NCI-H1436 (cell line): ENCODE results near the gene EMILIN2.
"Not testable (repeated sequence)": the region's sequence is repeated elsewhere in the genome, so short reads cannot be mapped to it uniquely, and the experiment has no call there.

ENCODE experiments used
- DNase-seq: peaks from one replicate; lab custom pipeline; 2025; lab: John Stamatoyannopoulos, UW

Gene EMILIN2

GRCh38 chr18:2846636-2847316, at the start of gene EMILIN2:
EMILIN2 (plus strand) TSS chr18:2847006; CDS start chr18:2847189, 183 bp downstream.
- DNase-seq, result no peak

DNA sequence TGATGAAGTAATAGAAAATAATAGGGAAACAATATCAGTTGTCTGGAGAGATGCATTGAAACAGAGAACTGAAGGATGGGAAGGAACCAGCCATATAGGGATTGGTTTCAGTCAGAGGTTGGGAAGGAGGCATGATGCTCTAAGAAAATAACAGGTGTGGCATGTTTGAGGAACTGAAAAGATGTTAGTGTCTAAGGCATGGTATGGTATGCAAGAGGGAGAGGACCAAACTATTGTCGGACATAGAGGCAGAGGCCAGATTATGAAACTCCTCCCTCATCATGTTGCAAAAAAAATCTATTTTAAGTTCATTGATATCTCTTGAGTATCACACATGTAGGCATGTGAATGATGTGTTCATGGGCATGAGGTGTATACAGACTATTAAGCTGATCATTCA, 48.9 kb upstream of the EMILIN2 start:
- DNase-seq, result no peak

DNA sequence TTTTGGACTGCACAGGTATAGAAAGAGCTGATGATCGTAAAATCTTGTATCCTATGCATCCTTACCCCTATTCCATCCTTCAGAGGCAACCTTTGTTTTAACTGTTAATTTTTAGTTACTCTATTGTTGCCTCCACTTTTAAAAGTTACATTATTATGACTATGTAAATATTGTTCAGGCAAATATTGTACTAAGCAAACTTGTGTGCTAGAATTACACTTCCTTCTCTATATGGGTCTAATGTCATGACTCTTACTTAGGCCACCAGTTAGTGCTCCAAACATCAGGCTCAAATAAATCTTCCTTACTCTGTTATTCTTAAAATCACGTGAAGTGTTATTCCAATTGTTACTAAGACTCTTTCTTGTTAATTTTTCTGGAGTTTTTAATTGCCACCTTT, 47.4 kb upstream of the EMILIN2 start:
- no peak for DNase-seq

- DNase-seq, result no peak
Measured at GRCh38 chr18:2805970-2806943, 40.5 kb upstream of the EMILIN2 start.

- not testable (repeated sequence) for DNase-seq
Measured at GRCh38 chr18:2808640-2809039, 38.2 kb upstream of the EMILIN2 start.

DNA sequence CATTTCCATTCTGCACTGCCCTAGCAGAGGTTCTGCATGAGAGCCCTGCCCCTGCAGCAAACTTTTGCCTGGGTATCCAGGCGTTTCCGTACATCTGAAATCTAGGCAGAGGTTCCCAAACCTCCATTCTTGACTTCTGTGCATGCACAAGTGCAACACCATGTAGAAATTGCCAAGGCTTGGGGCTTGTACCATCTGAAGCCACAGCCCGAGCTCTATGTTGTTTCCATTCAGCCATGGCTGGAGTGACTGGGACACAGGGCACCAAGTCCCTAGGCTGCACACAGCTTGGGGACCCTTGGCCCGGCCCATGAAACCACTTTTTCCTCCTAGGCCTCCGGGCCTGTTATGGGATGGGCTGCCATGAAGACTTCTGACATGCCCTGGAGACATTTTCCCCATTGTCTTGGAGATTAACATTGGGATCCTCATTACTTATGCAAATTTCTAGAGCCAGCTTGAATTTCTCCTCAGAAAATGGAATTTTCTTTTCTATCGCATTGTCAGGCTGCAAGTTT, 37.1 kb upstream of the EMILIN2 start:
- DNase-seq, result not testable (repeated sequence)

- DNase-seq, result no peak
Measured at GRCh38 chr18:2811416-2811815, 35.4 kb upstream of the EMILIN2 start.

- DNase-seq, result no peak
Measured at GRCh38 chr18:2814928-2815327, 31.9 kb upstream of the EMILIN2 start.

DNA sequence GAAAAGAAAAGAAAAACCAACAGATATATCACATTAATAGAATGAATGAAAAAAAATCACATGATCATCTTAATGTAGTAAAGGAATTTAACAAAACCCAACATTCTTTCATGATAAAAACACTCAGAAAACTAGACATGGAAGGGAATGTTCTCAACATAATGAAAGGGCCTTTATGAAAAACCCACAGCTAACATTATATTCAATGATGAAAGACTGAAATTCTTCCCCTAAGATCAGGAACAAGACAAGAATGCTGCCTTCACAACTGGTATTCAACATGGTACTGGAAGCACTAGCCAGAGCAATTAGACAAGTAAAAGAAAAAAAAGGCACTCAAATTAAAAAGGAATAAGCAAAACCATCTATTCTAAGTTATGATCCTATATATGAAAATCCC, 28.5 kb upstream of the EMILIN2 start:
- DNase-seq, result no peak

DNA sequence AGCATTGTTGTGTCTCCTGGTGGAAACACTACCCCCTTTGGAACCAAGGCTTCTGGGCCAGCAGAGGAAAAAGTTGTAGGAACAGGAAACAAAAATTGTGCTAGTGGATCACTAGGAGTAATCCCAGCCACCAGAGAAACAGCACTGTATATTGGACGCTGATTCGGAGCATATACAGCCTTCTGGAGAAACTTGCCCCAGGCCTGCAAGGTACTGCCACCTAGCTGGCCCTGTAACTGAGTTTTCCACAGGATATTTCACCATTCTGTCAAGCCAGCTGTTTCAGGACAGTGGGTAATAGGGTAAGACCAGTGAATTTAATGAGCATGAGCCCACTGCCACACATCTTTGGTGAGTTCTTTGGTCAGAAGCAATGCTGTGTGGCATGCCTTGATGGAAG, 25.1 kb upstream of the EMILIN2 start:
- DNase-seq, result no peak

GRCh38 chr18:2822213-2822921, 24.4 kb upstream of the EMILIN2 start:
- no peak for DNase-seq

- DNase-seq, result no peak
Measured at GRCh38 chr18:2823202-2823601, 23.6 kb upstream of the EMILIN2 start.

DNA sequence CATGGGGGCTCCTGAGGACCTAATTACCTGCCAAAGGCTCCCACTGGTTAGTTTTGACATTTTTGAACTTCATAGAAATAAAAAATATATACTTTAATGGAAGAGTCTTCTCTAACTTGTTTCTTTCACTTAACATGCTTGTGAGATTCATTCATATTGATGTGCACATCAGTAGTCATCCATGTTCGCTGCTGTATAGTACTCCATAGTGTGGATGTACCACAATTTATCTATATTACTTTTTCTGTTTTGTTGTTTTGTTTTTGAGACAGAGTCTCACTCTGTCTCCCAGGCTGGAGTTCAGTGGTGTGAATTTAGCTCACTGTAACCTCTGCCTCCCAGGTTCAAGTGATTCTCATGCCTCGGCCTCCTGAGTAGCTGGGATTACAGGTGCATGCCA, 22.8 kb upstream of the EMILIN2 start:
- no peak for DNase-seq

GRCh38 chr18:2824865-2825264, 21.9 kb upstream of the EMILIN2 start:
- DNase-seq, result no peak

- DNase-seq, result no peak
Measured at GRCh38 chr18:2825613-2826175, 21.1 kb upstream of the EMILIN2 start.

- DNase-seq, result no peak
Measured at GRCh38 chr18:2826581-2826980, 20.2 kb upstream of the EMILIN2 start.

DNA sequence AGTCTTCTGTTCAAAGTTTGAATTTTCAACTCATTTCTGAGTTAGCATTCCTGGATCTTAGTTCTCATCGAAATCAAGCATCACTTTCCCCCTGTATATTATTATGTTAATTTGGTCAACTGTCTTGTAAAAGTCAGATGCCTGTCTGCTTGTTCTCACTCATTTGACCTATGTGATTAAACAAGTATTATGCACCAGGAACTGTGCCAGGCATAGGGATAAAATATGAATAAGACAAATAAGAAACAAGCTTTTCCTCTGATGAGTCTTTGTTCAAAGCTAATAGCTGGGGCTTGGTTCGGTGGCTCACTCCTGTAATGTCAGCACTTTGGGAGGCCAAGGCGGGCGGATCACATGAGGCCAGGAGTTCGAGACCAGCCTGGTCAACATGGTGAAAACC, 19.7 kb upstream of the EMILIN2 start:
- no peak for DNase-seq

DNA sequence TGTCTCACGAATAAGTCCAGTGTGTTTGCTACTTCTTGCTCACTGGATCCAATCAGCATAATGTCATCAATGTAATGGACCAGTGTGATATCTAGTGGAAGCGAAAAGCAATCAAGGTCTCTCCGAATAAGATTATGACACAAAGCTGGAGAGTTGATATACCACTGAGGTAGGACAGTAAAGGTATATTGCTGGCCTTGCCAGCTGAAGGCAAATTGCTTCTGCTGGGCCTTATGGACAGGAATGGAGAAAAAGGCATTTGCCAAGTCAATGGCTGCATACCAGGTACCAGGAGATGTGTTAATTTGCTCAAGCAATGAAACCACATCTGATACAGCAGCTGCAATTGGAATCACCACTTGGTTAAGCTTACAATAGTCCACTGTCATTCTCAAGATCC, 10.7 kb upstream of the EMILIN2 start:
- not testable (repeated sequence) for DNase-seq

- DNase-seq, result not testable (repeated sequence)
Measured at GRCh38 chr18:2837290-2837689, 9.5 kb upstream of the EMILIN2 start.

DNA sequence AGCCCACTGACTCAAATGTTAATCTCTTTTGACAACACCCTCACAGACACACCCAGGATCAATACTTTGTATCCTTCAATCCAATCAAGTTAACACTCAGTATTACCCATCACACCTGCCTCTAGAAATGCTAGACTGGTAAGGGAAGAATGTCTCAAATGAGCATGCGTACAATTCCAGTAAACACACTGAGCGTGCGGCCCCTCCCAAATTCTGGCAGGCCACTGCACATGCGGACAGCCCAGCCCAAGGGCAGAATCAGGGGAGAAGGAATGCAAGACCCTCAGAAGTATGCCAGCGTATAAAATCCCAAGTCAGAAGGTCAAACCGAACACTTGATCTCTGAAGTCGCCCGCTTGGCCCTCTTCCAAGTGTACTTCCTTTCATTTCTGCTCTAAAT, 7.6 kb upstream of the EMILIN2 start:
- DNase-seq, result no peak

DNA sequence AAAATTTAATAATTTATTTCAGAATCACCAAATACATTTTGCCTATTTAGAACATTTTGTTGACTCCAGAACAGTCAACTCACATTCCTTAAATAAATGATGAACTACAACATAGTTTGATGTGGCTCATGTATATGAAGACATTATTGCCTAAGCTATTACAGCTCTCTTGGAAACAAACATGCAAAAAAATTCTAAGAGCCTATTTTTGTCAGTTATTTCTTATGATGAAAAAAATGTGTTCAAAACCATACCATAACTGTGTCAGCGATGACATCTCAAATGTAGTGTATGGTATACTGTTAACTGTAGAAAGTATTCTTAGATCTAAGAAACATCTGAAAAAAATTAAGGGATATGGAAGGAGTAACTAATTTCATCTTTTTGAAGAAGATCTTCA, 6.3 kb upstream of the EMILIN2 start:
- no peak for DNase-seq

DNA sequence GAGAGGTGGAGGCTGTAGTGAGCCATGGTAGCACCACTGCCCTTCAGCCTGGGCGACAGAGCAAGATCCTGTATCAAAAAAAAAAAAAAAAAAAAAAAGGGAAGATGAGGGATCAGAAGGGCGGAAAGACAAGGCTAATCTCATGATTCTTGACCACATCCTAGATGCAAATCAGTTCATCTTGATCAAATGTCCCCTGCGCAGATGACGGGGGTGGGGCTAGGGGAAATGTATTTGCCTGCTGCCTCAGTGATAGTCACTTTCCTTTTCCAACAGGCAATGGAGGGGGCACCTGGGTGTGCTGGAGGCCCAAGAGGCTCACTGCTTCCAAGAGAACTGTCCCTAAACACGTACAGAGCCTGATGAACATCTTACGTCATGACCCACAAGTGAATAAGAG, 3.7 kb upstream of the EMILIN2 start:
- DNase-seq, result no peak
